Jurkat, Clone E6-1 (cell line): ENCODE measurements around the gene CLCN6.

Source experiments
- DNase-seq: peaks from one replicate; pipeline ENCODE4 v3.0.0-alpha.2; 2011; ENCODE audit warnings: low read depth, low spot score
- H3K4me3 ChIP-seq: 2 replicates; pipeline ENCODE4 v1.5.1; 2011; ENCODE audit warnings: mild to moderate bottlenecking, low read length, control low read depth, moderate library complexity

The CLCN6 gene

GRCh38 chr1:11868331-11868980 lies 62.5 kb downstream of the CLCN6 start:
- DNase-seq = no peak
- no peak overlapping the region for H3K4me3 ChIP-seq

GRCh38 chr1:11869104-11869503 lies 63.1 kb downstream of the CLCN6 start:
- no peak overlapping the region for H3K4me3 ChIP-seq
- no peak for DNase-seq

DNA sequence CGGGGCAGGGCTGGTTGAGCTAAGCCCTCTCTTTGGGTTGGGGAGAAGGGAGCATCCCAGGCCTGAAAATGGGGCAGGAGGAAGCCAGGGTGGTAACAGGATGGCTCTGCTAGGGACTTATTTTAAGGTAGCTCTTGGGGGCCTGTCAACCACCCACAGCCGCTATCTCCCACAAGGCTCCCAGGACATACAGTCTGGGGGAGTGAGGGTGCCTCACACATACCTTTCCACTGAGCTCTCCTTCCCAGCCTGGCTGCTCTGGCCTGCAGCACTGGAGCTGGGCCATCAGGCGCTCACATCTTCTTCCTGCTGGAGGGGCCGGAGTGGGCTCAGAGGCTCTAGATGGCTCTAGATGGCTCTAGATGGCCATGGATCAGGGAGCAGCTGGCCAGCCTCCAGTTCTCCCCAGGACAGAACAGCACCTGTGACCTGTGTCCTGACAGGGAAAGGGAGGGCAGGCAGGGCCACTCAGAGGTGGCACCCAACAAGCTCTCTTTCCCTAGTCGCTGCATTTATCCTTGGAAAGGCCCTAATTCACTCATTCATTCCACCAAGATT lies 63.7 kb downstream of the CLCN6 start:
- H3K4me3 ChIP-seq = no peak overlapping the region
- DNase-seq = no peak

GRCh38 chr1:11872545-11872944 lies 66.6 kb downstream of the CLCN6 start:
- no peak for DNase-seq

GRCh38 chr1:11873395-11874257 lies 67.6 kb downstream of the CLCN6 start:
- DNase-seq = no peak
- H3K4me3 ChIP-seq = no peak overlapping the region

More at GRCh38 chr1:11872545-11872944, 66.6 kb downstream of the CLCN6 start:
- H3K4me3 ChIP-seq = no peak overlapping the region

- no peak overlapping the region for H3K4me3 ChIP-seq
- DNase-seq = no peak
Measured at GRCh38 chr1:11874258-11874562, 68.2 kb downstream of the CLCN6 start.

DNA sequence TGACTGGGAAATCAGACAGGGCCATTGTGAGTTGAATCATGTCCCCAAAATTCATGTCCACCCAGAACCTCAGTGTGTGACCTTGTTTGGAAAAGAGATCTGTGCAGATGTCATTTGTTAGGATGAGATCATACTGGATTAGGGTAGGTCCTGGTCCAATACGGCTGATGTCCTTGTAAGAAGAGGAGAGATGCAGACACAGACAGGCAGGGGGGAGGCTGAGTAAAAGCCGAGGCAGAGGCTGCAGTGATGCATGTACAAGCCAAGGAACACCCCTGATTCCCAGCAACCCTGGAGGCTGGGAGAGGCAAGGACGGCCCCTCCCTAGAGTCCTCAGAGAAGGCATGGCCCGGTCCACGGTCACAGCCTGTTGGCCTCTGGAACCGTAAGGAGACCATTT lies 68.6 kb downstream of the CLCN6 start:
- no peak for DNase-seq
- H3K4me3 ChIP-seq = no peak overlapping the region

- DNase-seq = no peak
Measured at GRCh38 chr1:11875094-11875493, 69.1 kb downstream of the CLCN6 start.

DNA sequence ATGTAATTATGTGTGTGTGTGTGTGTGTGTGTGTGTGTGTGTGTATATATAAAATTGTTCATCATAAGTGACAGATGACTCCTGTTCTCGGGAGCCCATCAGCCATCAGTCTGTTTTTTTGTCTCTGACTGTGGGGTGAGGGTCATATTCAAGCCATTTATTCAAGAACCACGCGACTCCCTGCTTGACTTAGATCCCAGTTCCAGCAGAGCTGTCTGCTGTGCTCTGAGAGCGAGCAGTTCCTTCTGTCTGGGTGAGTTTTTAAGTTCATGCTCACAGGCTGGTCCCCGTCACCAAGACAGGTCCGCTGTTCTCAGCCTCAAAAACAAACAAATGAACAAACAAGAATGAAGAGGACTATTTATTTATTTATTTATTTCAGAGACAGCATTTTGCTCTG lies 71.1 kb downstream of the CLCN6 start:
- DNase-seq = no peak
- no peak overlapping the region for H3K4me3 ChIP-seq

More at GRCh38 chr1:11875094-11875493, 69.1 kb downstream of the CLCN6 start:
- H3K4me3 ChIP-seq = no peak overlapping the region

DNA sequence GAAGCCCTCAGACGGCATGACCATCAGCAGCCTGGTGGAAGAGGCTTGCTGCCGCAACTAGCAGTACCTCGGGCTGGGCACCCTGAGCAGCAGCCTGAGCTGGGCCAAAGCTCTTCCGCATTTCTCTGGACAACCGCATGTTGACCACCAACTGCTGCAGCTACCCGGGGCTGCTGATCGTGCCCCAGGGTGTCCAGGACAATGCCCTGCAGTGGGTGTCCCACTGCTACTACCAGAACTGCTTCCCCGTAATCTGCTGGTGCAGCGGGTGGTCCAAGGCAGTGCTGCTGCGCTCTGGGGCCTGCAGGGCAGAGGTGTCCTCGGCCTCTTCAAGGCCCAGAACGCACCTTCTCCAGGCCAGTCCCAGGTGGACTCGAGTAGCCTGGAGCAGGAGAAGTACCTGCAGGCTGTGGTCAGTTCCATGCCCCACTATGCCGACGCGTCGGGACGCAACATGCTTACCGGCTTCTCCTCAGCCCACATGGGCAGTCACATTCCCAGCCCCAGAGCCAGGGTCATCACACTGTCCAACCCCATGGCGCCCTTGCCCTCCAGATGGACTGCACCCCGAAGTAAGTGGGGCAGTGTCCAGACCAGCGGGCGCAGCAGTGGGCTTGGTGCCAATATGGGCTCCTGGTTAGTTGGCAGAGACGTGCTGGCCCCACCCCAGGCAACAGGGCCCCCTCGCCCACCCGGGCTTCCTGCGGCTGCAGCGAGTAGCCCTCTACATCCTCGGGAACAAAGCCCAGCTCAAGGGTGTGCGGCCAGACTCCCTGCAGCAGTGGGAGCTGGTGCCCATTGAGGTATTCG lies 72.3 kb downstream of the CLCN6 start:
- no peak overlapping the region for H3K4me3 ChIP-seq
- no peak for DNase-seq

DNA sequence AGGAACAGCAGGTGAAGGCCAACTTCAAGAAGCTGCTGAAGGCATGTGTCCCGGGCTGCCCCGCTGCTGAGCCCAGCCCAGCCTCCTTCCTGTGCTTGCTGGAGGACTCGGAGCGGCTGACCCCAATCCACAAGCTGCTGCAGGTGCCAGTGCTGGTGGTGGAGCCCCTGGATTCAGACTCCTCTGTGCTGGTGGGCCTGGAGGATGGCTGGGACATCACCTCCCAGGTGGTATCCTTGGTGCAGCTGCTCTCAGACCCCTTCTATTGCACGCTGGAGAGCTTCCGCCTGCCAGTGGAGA lies 72.8 kb downstream of the CLCN6 start:
- DNase-seq = no peak
- no peak overlapping the region for H3K4me3 ChIP-seq

GRCh38 chr1:11879311-11880180 lies 73.6 kb downstream of the CLCN6 start:
- no peak overlapping the region for H3K4me3 ChIP-seq
- no peak for DNase-seq

GRCh38 chr1:11880181-11880575 lies 74.2 kb downstream of the CLCN6 start:
- DNase-seq = no peak
- H3K4me3 ChIP-seq = no peak overlapping the region

DNA sequence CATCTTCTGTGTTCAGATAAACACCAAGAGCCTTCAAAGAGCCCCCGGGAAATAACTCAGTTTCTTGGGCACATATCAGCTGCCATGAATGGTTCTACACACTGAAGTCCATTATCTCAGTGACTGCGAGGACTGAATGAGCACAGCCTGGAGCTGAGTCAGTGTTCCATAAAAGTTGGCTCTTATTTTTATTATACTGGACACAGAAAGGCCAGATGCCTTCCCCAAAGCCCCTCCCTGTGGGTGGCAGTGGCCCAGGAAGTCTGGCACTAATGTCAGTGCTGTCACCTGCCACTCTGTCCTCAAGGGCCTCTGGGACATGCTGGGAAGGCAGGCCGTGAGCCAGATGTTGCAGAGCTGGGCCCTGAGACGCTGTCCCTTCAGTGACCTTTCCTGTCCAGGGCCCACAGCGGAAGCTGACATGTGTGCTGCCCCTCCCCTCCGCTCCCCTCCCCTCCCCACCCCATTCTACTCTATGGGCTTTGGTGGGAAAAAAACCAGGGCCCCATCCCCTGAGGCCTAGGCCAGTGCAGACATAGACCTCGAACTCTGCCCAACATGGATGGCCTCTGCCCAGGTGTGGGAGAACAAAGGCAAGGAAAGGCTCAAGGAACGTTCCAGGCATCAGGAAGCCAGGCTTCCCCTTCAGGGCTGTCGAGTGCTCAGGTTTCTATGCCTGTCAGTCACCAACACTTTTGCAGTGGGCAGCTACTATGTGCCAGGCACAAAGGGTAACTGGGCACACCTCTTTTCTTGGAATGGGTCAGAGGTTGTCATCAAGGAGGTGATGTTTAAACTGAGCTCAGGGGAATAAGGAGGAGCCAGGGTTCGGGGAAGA lies 75.1 kb downstream of the CLCN6 start:
- H3K4me3 ChIP-seq = no peak overlapping the region

GRCh38 chr1:11881749-11882441 lies 75.9 kb downstream of the CLCN6 start:
- no peak overlapping the region for H3K4me3 ChIP-seq
- DNase-seq = no peak

More for the DNA sequence above, 75.1 kb downstream of the CLCN6 start:
- DNase-seq = no peak

GRCh38 chr1:11882814-11883538 lies 77.0 kb downstream of the CLCN6 start:
- no peak for DNase-seq
- H3K4me3 ChIP-seq = no peak overlapping the region

DNA sequence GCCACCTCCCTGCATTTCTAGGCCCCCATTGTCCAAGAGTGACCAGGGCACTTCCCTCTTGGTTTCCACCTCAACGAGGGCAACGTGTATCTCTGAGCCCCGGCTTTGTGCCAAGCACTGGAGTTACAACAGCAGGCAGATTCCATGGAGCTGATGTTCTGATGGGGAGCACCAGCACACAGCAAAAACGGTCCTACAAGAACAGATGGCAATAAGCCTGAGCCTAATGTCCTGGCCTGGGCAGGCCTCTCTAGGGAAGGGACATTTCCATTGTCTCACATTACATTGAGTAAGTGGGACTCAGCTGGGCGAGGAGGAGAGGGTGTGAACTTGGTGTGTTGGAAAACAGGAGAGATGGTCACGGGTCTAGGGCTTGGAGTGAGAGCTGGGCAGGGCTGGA lies 79.9 kb downstream of the CLCN6 start:
- no peak overlapping the region for H3K4me3 ChIP-seq
- no peak for DNase-seq
